Keratinocyte (primary cell): ENCODE results near the gene GINS1. TPM values are rescaled to one million over a fixed set of nuclear protein-coding genes. Genes with fewer than 3 reads are reported as not detected.

Experiments used
- DNase-seq: peaks from one replicate; pipeline ENCODE4 v3.0.0-alpha.2; 2011; ENCODE audit warnings: low read depth, missing footprints, low spot score
- FAIRE-seq: peaks from 2 replicates; lab custom pipeline; 2011; peaks lifted over from hg19 to GRCh38; lab: Jason Lieb, UNC
- H2AFZ ChIP-seq: 2 replicates; pipeline ENCODE4 v1.6.0; 2012; ENCODE audit warnings: low read length, control low read depth, inconsistent platforms; ENCODE audit not compliant: control insufficient read depth
- H3K27ac ChIP-seq: 2 replicates; pipeline ENCODE4 v1.5.1; 2011; ENCODE audit warnings: low read length; ENCODE audit not compliant: control insufficient read depth, insufficient read depth
- H3K27me3 ChIP-seq: 3 replicates; pipeline ENCODE4 v1.6.0; 2011; ENCODE audit warnings: low read length; ENCODE audit not compliant: control insufficient read depth, insufficient read depth; ENCODE audit errors: extremely low read depth
- H3K36me3 ChIP-seq, 2 experiments: 2 replicates in 1 of 2; 3 replicates in 1 of 2; pipeline ENCODE4 v1.5.1; 2011; ENCODE audit warnings: low read length in 2 of 2, mild to moderate bottlenecking in 1 of 2; ENCODE audit not compliant: control insufficient read depth in 2 of 2, insufficient read depth in 2 of 2; ENCODE audit errors: extremely low read depth in 1 of 2
- H3K4me1 ChIP-seq: 3 replicates; pipeline ENCODE4 v1.5.1; 2011; ENCODE audit warnings: low read length; ENCODE audit not compliant: control insufficient read depth, insufficient read depth; ENCODE audit errors: extremely low read depth
- H3K4me2 ChIP-seq: 3 replicates; pipeline ENCODE4 v1.6.0; 2011; ENCODE audit warnings: low read depth, low read length; ENCODE audit not compliant: control insufficient read depth, insufficient read depth; ENCODE audit errors: extremely low read depth
- H3K4me3 ChIP-seq, 3 experiments: fragments of 200-600 bp in 1 of 3; sonication (generic) in 1 of 3; 2 replicates in 2 of 3; 3 replicates in 1 of 3; pipeline ENCODE4 v1.5.1; 2011 to 2016; ENCODE audit warnings: low read length in 3 of 3, mild to moderate bottlenecking in 3 of 3, control low read depth in 2 of 3, inconsistent platforms in 1 of 3, low read depth in 1 of 3, mixed read lengths in 1 of 3, mixed run types in 1 of 3, moderate library complexity in 1 of 3; ENCODE audit not compliant: control insufficient read depth in 2 of 3, insufficient read depth in 2 of 3; ENCODE audit errors: extremely low read depth in 1 of 3
- H3K79me2 ChIP-seq: 2 replicates; pipeline ENCODE4 v1.6.0; 2012; ENCODE audit warnings: low read length; ENCODE audit not compliant: control insufficient read depth, insufficient read depth
- H3K9ac ChIP-seq: 3 replicates; pipeline ENCODE4 v1.6.0; 2011; ENCODE audit warnings: low read length; ENCODE audit not compliant: control insufficient read depth, insufficient read depth; ENCODE audit errors: extremely low read depth
- H3K9me1 ChIP-seq: 3 replicates; pipeline ENCODE4 v1.6.0; 2011; ENCODE audit warnings: low read length; ENCODE audit not compliant: control insufficient read depth, insufficient read depth; ENCODE audit errors: extremely low read depth
- H3K9me3 ChIP-seq: 2 replicates; pipeline ENCODE4 v1.5.1; 2012; ENCODE audit warnings: low read depth, low read length; ENCODE audit not compliant: control insufficient read depth
- H4K20me1 ChIP-seq: 3 replicates; pipeline ENCODE4 v1.6.0; 2011; ENCODE audit warnings: low read length; ENCODE audit not compliant: control insufficient read depth, insufficient read depth; ENCODE audit errors: extremely low read depth
- EZH2 ChIP-seq: IDR thresholded peaks from one replicate; pipeline ENCODE4 v1.6.1; 2012; ENCODE audit warnings: inconsistent platforms, mild to moderate bottlenecking, low read length, moderate library complexity
- dilution Hi-C: fragments of 300-500 bp; cut with MboI; formaldehyde crosslinking; loops from one replicate; pipeline ENCODE4 v1.7.0; 2020; ENCODE audit warnings: low sequenced_read_pairs; ENCODE audit not compliant: extremely low pct_ligation_motif_present
- polyA plus RNA-seq, 5 experiments: library from polyadenylated mRNA; depleted of rRNA in 3 of 5; stranded (reverse) in 3 of 5; stranded (forward) in 1 of 5; unstranded in 1 of 5; fragments of >200 nt; gene quantifications; 1 replicate in 1 of 5; 2 replicates in 3 of 5; 3 replicates in 1 of 5; pipeline versions ENCODE4 v1.2.1 to v1.2.3, GENCODE V29; 2011 to 2012; ENCODE audit warnings: missing spikeins in 2 of 5, low read depth in 1 of 5, low replicate concordance in 1 of 5
- TF ChIP-seq, protein P1 (sequence below), 3 experiments: IDR thresholded peaks in 1 of 3; conservative IDR thresholded peaks in 1 of 3; optimal IDR thresholded peaks in 1 of 3; 2 replicates in 2 of 3; 3 replicates in 1 of 3; pipeline versions ENCODE3 to v1.5.1; 2011; ENCODE audit warnings: low read length in 3 of 3, mild to moderate bottlenecking in 3 of 3, moderate library complexity in 2 of 3, control low read depth in 1 of 3, inconsistent platforms in 1 of 3; ENCODE audit not compliant: insufficient read depth in 2 of 3; ENCODE audit errors: extremely low read depth in 1 of 3

GINS1 gene
- polyA plus RNA-seq, 1 donor (not counting 4 experiments of a cell fraction or from before 2014, with no cell fraction given), result 12.5 TPM

DNA sequence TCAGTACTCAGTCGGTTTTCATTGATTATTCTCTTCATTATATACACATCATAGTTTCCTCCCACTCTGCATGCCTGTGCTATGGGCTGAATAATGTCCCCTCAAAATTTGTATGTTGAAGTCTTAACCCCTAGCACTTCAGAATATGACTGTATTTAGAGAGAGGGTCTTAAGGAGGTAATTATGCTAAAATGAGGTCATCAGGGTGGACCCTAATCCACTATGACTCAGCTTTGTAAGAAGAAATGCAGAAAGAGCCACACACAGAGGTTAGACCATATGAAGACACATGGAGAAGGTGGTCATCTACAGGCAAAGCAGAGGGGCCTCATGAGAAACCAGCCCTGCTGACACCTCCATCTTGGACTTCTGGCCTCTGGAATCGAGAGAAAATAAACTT lies 32.6 kb upstream of the GINS1 start:
- TF ChIP-seq, protein P1, sequence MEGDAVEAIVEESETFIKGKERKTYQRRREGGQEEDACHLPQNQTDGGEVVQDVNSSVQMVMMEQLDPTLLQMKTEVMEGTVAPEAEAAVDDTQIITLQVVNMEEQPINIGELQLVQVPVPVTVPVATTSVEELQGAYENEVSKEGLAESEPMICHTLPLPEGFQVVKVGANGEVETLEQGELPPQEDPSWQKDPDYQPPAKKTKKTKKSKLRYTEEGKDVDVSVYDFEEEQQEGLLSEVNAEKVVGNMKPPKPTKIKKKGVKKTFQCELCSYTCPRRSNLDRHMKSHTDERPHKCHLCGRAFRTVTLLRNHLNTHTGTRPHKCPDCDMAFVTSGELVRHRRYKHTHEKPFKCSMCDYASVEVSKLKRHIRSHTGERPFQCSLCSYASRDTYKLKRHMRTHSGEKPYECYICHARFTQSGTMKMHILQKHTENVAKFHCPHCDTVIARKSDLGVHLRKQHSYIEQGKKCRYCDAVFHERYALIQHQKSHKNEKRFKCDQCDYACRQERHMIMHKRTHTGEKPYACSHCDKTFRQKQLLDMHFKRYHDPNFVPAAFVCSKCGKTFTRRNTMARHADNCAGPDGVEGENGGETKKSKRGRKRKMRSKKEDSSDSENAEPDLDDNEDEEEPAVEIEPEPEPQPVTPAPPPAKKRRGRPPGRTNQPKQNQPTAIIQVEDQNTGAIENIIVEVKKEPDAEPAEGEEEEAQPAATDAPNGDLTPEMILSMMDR (optimal IDR thresholded peaks at IDR 0.05 in 1 of 3, IDR thresholded peaks at IDR 0.05 in 1 of 3, conservative IDR thresholded peaks at IDR 0.05 in 1 of 3; ENCODE audit: extremely low read depth in 1 of 3, insufficient read depth in 2 of 3, low read length in 3 of 3), result no peak
- TF ChIP-seq EZH2, result no peak
- Histone ChIP-seq H3K9me3 (peaks cover 11% of the 10 kb centered on the region), H3K79me2 (peaks cover 18% of the 10 kb centered on the region), H3K9me1 (no peaks in the 10 kb centered on the region), H3K4me3 (no peak overlapping the region), H3K4me2 (no peak overlapping the region), H3K27ac (no peak overlapping the region), H2AFZ (no peak overlapping the region), H4K20me1 (no peaks in the 10 kb centered on the region), H3K9ac (no peak overlapping the region), H3K4me1 (peaks cover 3% of the 10 kb centered on the region), H3K36me3 (no peaks in the 10 kb centered on the region), H3K27me3 (no peaks in the 10 kb centered on the region)
- no peak for FAIRE-seq
- no peak for DNase-seq
- dilution Hi-C loops, result no loop called here

DNA sequence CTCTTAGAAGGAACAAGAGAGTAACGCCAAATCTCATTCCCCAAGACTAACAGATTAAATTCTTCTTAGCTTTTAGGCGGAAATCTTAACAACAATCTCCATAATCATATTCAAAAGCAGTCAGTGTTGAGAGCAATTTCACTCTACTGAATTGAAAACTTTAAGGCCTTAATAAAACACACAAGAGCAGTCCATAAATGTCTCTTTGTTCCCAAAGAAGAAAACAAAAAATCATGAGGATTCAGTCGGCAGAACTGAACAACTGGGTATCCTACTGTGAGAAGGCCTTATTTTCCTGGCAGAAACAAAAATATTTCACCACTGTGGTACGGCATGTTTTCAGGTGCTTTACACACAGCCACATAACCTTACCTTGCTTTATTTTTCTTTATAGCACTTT lies 31.2 kb upstream of the GINS1 start:
- dilution Hi-C loops, result no loop called here
- DNase-seq (no peak), FAIRE-seq (no peak)
- H4K20me1 ChIP-seq, result no peaks in the 10 kb centered on the region
- H2AFZ ChIP-seq, result no peak overlapping the region
- H3K4me3 ChIP-seq, result no peak overlapping the region
- H3K27ac ChIP-seq, result no peak overlapping the region
- no peak overlapping the region for H3K9ac ChIP-seq
- peaks cover 7% of the 10 kb centered on the region for H3K9me3 ChIP-seq
- no peak for TF ChIP-seq EZH2
- TF ChIP-seq, protein P1 (optimal IDR thresholded peaks at IDR 0.05 in 1 of 3, IDR thresholded peaks at IDR 0.05 in 1 of 3, conservative IDR thresholded peaks at IDR 0.05 in 1 of 3; ENCODE audit: extremely low read depth in 1 of 3, insufficient read depth in 2 of 3, low read length in 3 of 3), result no peak
- peaks cover 3% of the 10 kb centered on the region for H3K4me1 ChIP-seq
- no peaks in the 10 kb centered on the region for H3K36me3 ChIP-seq
- H3K9me1 ChIP-seq, result no peaks in the 10 kb centered on the region
- H3K79me2 ChIP-seq, result peaks cover 24% of the 10 kb centered on the region
- no peak overlapping the region for H3K4me2 ChIP-seq
- H3K27me3 ChIP-seq, result no peaks in the 10 kb centered on the region
